H9 (cell line): ENCODE results near the gene ZNF180. TPM values are rescaled to one million over a fixed set of nuclear protein-coding genes. Genes with fewer than 3 reads are reported as not detected.

Source experiments
- DNase-seq: peaks from one replicate; pipeline ENCODE4 v3.0.0-alpha.2; 2017
- H2AFZ ChIP-seq: one replicate; pipeline ENCODE4 v1.6.1; 2013; ENCODE audit warnings: mild to moderate bottlenecking, low read length, control low read depth, moderate library complexity
- H2AK5ac ChIP-seq: 2 replicates; pipeline ENCODE4 v1.6.1; 2013; ENCODE audit warnings: low read length, control low read depth, mixed read lengths; ENCODE audit not compliant: insufficient read length
- H2BK120ac ChIP-seq: one replicate; pipeline ENCODE4 v1.6.1; 2013; ENCODE audit warnings: low read depth, mild to moderate bottlenecking, low read length, control low read depth, inconsistent platforms; ENCODE audit not compliant: poor library complexity, severe bottlenecking
- H2BK12ac ChIP-seq: 2 replicates; pipeline ENCODE4 v1.6.1; 2013; ENCODE audit warnings: low read length, control low read depth, mixed read lengths, low read depth; ENCODE audit not compliant: insufficient read length
- H2BK15ac ChIP-seq: 2 replicates; pipeline ENCODE4 v1.6.1; 2013; ENCODE audit warnings: low read depth, low read length, control low read depth
- H2BK20ac ChIP-seq: one replicate; pipeline ENCODE4 v1.6.1; 2013; ENCODE audit warnings: low read depth, mild to moderate bottlenecking, low read length, control low read depth, inconsistent platforms; ENCODE audit not compliant: poor library complexity, severe bottlenecking
- H2BK5ac ChIP-seq: 2 replicates; pipeline ENCODE4 v1.6.1; 2013; ENCODE audit warnings: low read length, control low read depth, mixed read lengths; ENCODE audit not compliant: insufficient read length
- H3K14ac ChIP-seq: 2 replicates; pipeline ENCODE4 v1.6.1; 2013; ENCODE audit warnings: low read length, control low read depth; ENCODE audit not compliant: insufficient read depth
- H3K18ac ChIP-seq: 2 replicates; pipeline ENCODE4 v1.6.1; 2013; ENCODE audit warnings: low read depth, mild to moderate bottlenecking, mixed read lengths, low read length, control low read depth; ENCODE audit not compliant: insufficient read length
- H3K23ac ChIP-seq: 2 replicates; pipeline ENCODE4 v1.6.1; 2013; ENCODE audit warnings: low read length, control low read depth, mixed read lengths, low read depth; ENCODE audit not compliant: insufficient read length
- H3K23me2 ChIP-seq: 2 replicates; pipeline ENCODE4 v1.6.1; 2013; ENCODE audit warnings: low read depth, mild to moderate bottlenecking, mixed read lengths, low read length, control low read depth; ENCODE audit not compliant: insufficient read length, poor library complexity, severe bottlenecking
- H3K27ac ChIP-seq: 2 replicates; pipeline ENCODE4 v1.5.1; 2013; ENCODE audit warnings: low read length, control low read depth, mixed read lengths, low read depth; ENCODE audit not compliant: insufficient read length
- H3K27me3 ChIP-seq: 2 replicates; pipeline ENCODE4 v1.6.1; 2013; ENCODE audit warnings: low read length, control low read depth, inconsistent platforms; ENCODE audit not compliant: insufficient read depth
- H3K4ac ChIP-seq: 2 replicates; pipeline ENCODE4 v1.6.1; 2013; ENCODE audit warnings: low read depth, mild to moderate bottlenecking, control low read depth, inconsistent platforms, low read length, moderate library complexity
- H3K4me1 ChIP-seq: 2 replicates; pipeline ENCODE4 v1.6.1; 2013; ENCODE audit warnings: low read length, control low read depth, inconsistent platforms; ENCODE audit not compliant: insufficient read depth
- H3K4me2 ChIP-seq: 2 replicates; pipeline ENCODE4 v1.6.1; 2013; ENCODE audit warnings: low read length, control low read depth, mixed read lengths; ENCODE audit not compliant: insufficient read length, insufficient read depth
- H3K56ac ChIP-seq: 2 replicates; pipeline ENCODE4 v1.6.1; 2013; ENCODE audit warnings: low read depth, mild to moderate bottlenecking, mixed read lengths, low read length, control low read depth; ENCODE audit not compliant: insufficient read length
- H3K79me1 ChIP-seq: 2 replicates; pipeline ENCODE4 v1.6.1; 2013; ENCODE audit warnings: low read depth, mild to moderate bottlenecking, moderate library complexity, low read length, control low read depth, inconsistent platforms; ENCODE audit not compliant: insufficient read depth, poor library complexity, severe bottlenecking
- H3K79me2 ChIP-seq: 2 replicates; pipeline ENCODE4 v1.6.1; 2013; ENCODE audit warnings: low read length, control low read depth, inconsistent platforms; ENCODE audit not compliant: insufficient read depth
- H3K9ac ChIP-seq: 2 replicates; pipeline ENCODE4 v1.6.1; 2013; ENCODE audit warnings: low read length, control low read depth, mixed read lengths; ENCODE audit not compliant: insufficient read length; ENCODE audit errors: extremely low read depth
- H3K9me3 ChIP-seq: one replicate; pipeline ENCODE4 v1.6.1; 2013; ENCODE audit warnings: low read depth, low read length, inconsistent platforms; ENCODE audit not compliant: control insufficient read depth
- H3T11ph ChIP-seq: one replicate; pipeline ENCODE4 v1.6.1; 2013; ENCODE audit warnings: mild to moderate bottlenecking, low read length, control low read depth, inconsistent platforms
- H4K20me1 ChIP-seq: one replicate; pipeline ENCODE4 v1.6.1; 2013; ENCODE audit not compliant: control insufficient read depth, insufficient read length, insufficient read depth
- H4K5ac ChIP-seq: 2 replicates; pipeline ENCODE4 v1.6.1; 2013; ENCODE audit warnings: low read depth, mild to moderate bottlenecking, mixed read lengths, low read length, control low read depth; ENCODE audit not compliant: insufficient read length
- H4K8ac ChIP-seq: replicated peaks from 2 replicates; pipeline ENCODE4 v1.6.1; 2013; ENCODE audit warnings: low read length, control low read depth, mixed read lengths, low read depth; ENCODE audit not compliant: insufficient read length
- H4K91ac ChIP-seq: 2 replicates; pipeline ENCODE4 v1.6.1; 2013; ENCODE audit warnings: low read depth, mild to moderate bottlenecking, moderate library complexity, mixed read lengths, low read length, control low read depth; ENCODE audit not compliant: insufficient read length
- H3K27ac Mint-ChIP-seq, 3 experiments: 2 replicates in 2 of 3; 3 replicates in 1 of 3; pipeline ENCODE4 v1.8.0; 2020 to 2021; ENCODE audit warnings: mixed read lengths in 3 of 3, mild to moderate bottlenecking in 1 of 3, moderate library complexity in 1 of 3
- H3K27me3 Mint-ChIP-seq: 2 replicates; pipeline ENCODE4 v1.8.0; 2021; ENCODE audit warnings: low read depth, mild to moderate bottlenecking, moderate library complexity, mixed read lengths
- H3K36me3 Mint-ChIP-seq, 3 experiments: 2 replicates in 2 of 3; 3 replicates in 1 of 3; pipeline ENCODE4 v1.8.0; 2020 to 2021; ENCODE audit warnings: low read depth in 3 of 3, mixed read lengths in 3 of 3; ENCODE audit not compliant: insufficient read depth in 1 of 3
- H3K4me1 Mint-ChIP-seq, 2 experiments: 2 replicates each; pipeline ENCODE4 v1.8.0; 2020; ENCODE audit warnings: mixed read lengths in 2 of 2
- H3K4me3 Mint-ChIP-seq, 2 experiments: 2 replicates in 1 of 2; 3 replicates in 1 of 2; pipeline ENCODE4 v1.8.0; 2020 to 2021; ENCODE audit warnings: mild to moderate bottlenecking in 2 of 2, mixed read lengths in 2 of 2, moderate library complexity in 1 of 2
- H3K9me3 Mint-ChIP-seq, 2 experiments: 2 replicates in 1 of 2; 3 replicates in 1 of 2; pipeline ENCODE4 v1.8.0; 2020; ENCODE audit warnings: mild to moderate bottlenecking in 2 of 2, mixed read lengths in 2 of 2, moderate library complexity in 1 of 2
- WGBS: extraction: QIAGEN DNeasy Blood & Tissue Kit; methylation state at CpG from one replicate; pipeline ENCODE4 v1.1.7; 2013; ENCODE audit warnings: missing lambda C conversion rate, low lambda C conversion rate, mixed read lengths; ENCODE audit not compliant: insufficient read length; ENCODE audit errors: extremely low coverage; 5-methylcytosine and 5-hydroxymethylcytosine counted together
- total RNA-seq: library from RNA; stranded (reverse); gene quantifications from 2 replicates; pipeline ENCODE4 v1.2.1, GENCODE V29; 2021
- TF ChIP-seq, protein P1 (sequence below): fragments of 200-600 bp; sonication (generic); conservative IDR thresholded peaks from 3 replicates; pipeline ENCODE4 v1.8.0; 2021; ENCODE audit warnings: antibody characterized with exemption, mild to moderate bottlenecking

ZNF180 gene
- total RNA-seq, 1 experiment from 2014 or later: 13.6 TPM

DNA sequence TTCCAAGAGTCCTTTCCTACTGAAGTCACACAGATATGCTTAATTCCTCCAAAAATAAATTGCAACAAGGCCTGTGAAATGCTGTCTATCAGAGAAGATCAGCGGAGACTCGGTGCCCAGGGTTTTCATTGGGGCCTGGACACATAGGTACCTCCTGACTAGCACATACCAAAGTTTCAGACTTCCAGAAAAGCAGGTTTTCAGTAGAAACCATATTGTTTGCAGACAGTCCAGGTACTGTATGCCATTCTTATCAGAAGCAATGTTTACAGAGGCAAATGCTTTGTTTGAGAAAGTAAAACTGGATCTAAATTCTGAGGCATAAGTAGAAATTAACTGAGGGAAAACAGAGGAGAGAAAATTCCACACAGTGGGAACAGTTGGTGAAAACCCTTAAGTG lies 64.9 kb downstream of the ZNF180 start:
- H3K9ac ChIP-seq: no peak overlapping the region
- H3K9me3 ChIP-seq: peaks cover 26% of the 10 kb centered on the region
- no peak overlapping the region for H2AFZ ChIP-seq
- H3K4me3 Mint-ChIP-seq: no peak overlapping the region
- H3K27me3 ChIP-seq: no peaks in the 10 kb centered on the region
- H2AK5ac ChIP-seq: no peak overlapping the region
- no peaks in the 10 kb centered on the region for H4K20me1 ChIP-seq
- no peak overlapping the region for H3K4me2 ChIP-seq
- no peak overlapping the region for H4K5ac ChIP-seq
- no peak for DNase-seq
- H3K4me1 Mint-ChIP-seq: no peaks in the 10 kb centered on the region
- H2BK12ac ChIP-seq: no peak overlapping the region
- no CpG with 5 or more reads among the region's 2 CpGs for WGBS
- no peak overlapping the region for H3T11ph ChIP-seq
- H2BK15ac ChIP-seq: no peak overlapping the region
- H3K36me3 Mint-ChIP-seq: peaks cover 4 to 62% (median 47%) of the 10 kb centered on the region in 3 experiments; a peak in 5 of 7 replicates
- H3K27me3 Mint-ChIP-seq: no peaks in the 10 kb centered on the region; the same call in 1 of the 2 replicates
- TF ChIP-seq, protein P1, sequence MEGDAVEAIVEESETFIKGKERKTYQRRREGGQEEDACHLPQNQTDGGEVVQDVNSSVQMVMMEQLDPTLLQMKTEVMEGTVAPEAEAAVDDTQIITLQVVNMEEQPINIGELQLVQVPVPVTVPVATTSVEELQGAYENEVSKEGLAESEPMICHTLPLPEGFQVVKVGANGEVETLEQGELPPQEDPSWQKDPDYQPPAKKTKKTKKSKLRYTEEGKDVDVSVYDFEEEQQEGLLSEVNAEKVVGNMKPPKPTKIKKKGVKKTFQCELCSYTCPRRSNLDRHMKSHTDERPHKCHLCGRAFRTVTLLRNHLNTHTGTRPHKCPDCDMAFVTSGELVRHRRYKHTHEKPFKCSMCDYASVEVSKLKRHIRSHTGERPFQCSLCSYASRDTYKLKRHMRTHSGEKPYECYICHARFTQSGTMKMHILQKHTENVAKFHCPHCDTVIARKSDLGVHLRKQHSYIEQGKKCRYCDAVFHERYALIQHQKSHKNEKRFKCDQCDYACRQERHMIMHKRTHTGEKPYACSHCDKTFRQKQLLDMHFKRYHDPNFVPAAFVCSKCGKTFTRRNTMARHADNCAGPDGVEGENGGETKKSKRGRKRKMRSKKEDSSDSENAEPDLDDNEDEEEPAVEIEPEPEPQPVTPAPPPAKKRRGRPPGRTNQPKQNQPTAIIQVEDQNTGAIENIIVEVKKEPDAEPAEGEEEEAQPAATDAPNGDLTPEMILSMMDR: no peak
- H4K8ac ChIP-seq: no peak overlapping the region
- no peak overlapping the region for H2BK120ac ChIP-seq
- peaks cover 77 to 86% of the 10 kb centered on the region in 2 experiments for H3K9me3 Mint-ChIP-seq
- H3K14ac ChIP-seq: no peak overlapping the region
- no peaks in the 10 kb centered on the region for H3K79me1 ChIP-seq
- no peak overlapping the region for H3K27ac Mint-ChIP-seq
- no peak overlapping the region for H3K18ac ChIP-seq
- no peak overlapping the region for H2BK20ac ChIP-seq
- no peak overlapping the region for H2BK5ac ChIP-seq
- H3K79me2 ChIP-seq: no peaks in the 10 kb centered on the region
- no peak overlapping the region for H3K27ac ChIP-seq
- no peak overlapping the region for H3K4ac ChIP-seq
- no peak overlapping the region for H3K23ac ChIP-seq
- no peak overlapping the region for H3K56ac ChIP-seq
- no peaks in the 10 kb centered on the region for H3K4me1 ChIP-seq
- no peaks in the 10 kb centered on the region for H3K23me2 ChIP-seq
- H4K91ac ChIP-seq: no peak overlapping the region
